HuH-7 (cell line): Measurements from ENCODE around the gene KLRF2.

Experiments
- DNase-seq: peaks from one replicate; pipeline ENCODE4 v3.0.0; 2011; ENCODE audit warnings: low spot score

Gene KLRF2

DNA sequence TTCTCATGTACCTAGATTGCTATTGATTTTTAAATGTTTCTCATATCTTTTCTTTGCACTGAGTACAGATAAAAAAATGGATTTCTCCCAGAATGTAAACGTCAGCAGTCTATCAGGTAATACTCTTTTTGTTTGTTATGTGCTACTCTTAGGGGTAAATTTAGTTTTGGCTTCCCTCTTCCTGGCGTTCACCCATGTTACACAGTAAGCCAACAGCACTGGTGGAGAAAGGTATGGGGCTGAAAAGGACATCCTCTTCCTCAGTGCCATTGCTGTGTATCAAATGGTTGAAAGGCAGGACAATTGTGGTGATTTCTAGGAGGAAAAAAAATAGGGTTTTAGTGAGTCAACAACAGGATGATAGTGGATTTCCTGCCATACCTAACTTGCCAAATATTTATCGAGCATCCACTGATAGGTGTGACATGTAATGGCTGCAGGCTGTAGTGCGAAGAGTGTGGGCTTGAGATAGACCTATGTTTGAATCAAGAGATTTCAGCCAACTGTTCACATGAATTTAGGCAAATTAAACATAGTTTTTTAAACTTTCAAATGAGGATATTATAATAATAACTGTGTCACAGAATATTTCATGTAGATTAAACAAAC lies 7.5 kb downstream of the KLRF2 start:
- no peak for DNase-seq

DNA sequence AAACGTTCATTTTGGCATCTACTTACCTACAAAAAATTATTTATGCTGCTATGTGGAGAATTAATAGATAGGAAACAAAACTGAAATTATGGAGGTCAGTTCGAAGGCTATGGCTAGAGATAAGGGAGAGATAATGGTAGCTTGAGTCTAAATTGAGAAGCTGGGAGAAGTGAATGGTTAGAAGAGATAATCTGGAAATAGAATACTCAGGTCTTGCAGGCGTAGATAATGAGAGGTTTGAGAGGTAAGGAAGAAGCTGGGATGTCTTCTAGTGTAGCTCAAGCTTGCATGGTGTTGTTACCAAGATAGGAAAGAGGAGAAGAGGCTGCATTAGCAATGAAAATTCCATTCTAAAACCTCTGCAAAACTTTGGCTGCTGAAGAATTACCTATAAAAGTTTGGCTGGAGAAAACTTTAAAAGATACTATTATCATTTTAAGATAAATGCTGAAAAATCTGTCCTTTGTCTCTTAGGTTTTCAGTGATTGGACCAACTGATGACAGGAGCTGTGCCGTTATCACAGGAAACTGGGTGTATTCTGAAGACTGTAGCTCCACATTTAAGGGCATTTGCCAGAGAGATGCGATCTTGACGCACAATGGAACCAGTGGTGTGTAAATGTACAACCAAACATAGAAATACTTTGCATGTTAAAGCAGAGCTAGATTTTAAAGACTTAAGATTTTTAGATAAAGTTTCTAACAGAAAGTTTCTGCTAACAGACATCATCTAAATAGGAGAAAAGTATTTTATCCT lies 14.1 kb downstream of the KLRF2 start:
- DNase-seq, result no peak

DNA sequence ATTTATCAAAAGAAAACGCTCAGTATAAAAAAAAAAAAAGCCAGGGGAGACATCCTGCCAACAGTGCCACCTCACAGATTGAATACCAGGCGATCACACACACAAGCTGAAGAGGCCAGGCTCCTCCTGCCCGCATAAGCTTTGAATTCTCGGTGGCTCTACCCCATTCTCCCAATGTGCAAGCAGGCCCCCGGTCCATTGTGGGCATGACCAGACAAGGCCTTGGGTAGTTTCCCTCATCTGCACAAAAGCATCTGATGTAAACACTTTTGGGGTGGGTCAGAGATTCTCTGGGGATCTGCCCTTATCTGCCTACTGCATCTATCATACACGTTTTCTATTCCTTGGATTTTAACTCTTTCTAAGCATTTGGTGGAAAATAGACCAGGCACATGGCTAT lies 16.2 kb downstream of the KLRF2 start:
- no peak for DNase-seq

DNA sequence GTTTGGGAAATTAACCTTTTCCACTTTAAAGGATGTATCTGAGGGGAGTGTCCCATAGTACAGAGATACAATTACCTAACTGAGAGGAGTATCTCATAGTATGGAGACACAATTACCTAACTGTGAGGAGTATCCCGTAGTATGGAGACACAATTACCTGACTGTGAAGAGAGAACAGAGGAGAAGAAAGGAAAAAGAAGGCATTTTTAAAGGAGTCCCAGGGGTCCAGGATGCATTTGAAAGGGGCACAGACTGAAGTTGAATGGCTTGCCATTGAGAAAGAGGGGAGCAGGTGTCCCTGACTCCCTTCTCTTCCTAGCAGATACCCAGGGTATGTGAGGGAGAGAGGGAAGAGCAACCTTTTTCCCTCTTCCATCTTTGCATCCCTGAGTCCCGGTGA lies 17.9 kb downstream of the KLRF2 start:
- no peak for DNase-seq

DNA sequence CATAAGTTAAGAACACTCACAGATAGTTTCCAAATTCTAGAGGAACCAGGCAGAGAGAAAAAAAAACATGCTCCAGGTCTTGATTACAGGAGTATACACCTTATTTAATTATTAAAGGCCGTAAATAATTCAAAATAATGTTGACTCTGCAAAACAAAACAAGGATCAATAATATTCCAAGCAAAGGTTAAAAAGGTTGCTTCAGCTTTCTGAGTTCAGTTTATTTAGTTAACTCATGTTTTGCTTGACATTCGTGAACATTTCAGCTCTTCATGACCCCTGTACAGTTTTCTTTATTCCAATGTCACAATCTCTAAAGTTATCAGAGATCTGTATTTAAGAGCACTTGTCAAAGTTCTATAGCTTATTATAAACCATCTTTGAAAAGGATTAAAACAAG lies 19.6 kb downstream of the KLRF2 start:
- DNase-seq, result no peak

DNA sequence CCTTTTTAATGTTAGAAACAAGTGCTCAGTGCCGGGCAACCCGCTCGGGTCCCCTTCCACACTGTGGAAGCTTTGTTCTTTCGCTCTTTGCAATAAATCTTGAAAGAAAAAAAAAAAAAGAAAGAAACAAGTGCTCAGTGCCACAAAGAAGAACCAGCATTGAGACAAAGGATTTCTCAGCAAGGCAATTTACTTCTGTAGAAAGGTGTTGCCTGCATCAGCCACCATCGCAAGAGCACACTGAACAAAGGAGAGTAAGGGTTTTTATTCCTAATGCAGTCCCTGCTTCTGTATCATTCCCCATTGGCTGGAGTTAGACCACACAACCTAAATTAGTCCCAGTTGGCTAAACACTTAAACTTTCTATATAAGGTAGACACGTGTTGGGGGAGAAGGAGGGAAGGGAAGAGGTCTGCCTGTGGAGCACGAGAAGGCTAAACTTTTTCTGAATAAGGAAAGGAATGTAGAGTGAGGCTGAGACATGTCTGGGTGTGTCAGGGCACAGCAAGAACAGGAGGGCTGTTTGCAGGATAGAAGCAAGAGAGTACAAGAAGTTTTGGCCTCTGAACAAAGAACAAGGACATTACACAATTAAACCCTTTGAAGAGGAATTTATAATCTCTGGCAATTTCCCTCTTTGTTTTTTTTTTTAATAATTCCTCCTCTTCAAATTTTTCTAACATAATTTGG lies 21.4 kb downstream of the KLRF2 start:
- no peak for DNase-seq

DNA sequence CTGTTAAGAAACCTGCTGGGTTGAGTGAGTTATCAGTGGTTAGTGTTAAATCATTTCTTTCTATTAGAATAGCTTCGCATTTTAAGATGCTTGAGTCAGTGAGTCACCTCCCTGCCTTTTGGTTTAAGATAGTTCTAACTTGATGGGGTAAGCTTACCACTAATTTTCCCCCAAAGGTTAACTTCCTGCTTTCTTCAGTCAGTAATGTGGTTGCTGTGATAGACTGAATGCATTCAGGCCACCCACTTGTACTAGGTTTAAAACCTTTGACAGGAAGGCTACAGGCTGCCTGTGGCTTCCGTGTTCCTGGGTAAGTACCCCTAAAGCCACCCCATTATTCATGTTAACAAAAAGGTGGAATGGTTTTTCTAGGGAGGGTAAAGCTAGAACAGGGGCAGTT lies 25.6 kb downstream of the KLRF2 start:
- no peak for DNase-seq

DNA sequence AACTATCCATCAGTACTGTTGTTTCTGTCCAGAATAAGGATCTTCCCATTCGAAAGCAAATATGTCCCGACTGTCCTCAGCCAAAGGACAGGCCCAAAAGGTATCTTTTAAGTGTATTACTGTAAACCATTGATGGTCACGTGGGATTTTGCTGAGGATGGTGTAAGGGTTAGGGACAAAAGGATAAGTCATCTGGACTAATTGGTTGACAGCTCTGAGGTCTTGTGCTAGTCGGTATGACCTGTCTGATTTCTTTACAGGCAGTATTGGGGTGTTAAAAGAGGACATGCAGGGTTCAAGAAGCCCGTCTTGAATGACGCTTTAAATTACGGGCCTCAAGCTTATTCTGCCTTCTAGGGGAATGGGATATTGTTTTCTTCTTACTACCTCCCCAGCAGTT lies 26.5 kb downstream of the KLRF2 start:
- no peak for DNase-seq

DNA sequence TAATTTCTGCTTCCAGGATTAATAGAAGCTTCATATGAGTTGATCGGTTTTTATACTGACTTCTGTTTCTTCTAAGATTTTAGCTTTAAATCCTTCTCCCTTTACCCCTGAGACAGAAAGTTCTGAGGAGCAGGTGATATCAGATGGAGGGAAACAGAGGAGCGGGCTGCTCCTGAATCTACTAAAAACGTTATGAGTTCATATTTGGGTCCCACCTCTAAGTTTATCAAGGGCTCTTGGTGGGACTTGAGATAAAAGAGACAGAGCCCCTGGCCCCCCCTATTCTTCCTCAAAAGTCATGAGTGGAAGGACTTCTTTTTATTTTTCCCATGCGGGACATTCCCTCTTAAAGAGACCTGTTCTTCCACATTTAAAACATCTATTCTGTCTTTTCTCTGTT lies 27.1 kb downstream of the KLRF2 start:
- DNase-seq, result no peak

DNA sequence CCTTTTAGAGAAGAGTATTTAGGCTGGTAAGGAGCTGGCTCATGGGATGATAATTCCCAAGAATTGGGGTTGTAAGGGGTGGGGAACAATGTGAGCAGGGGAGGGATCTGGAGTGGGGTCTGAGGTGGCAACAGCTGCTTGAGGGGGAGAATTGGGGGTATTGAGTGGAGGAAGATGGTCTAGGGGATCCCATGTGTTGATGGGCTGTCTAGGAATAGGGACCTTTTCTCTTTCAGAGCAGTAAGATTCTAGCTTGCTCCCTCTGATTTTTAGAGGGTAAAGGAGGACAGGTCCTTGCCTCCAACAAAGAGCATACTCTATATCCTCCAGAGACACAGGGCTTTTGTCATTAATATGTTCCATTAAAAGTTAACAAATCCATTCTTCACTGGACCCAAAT lies 28.4 kb downstream of the KLRF2 start:
- no peak for DNase-seq

DNA sequence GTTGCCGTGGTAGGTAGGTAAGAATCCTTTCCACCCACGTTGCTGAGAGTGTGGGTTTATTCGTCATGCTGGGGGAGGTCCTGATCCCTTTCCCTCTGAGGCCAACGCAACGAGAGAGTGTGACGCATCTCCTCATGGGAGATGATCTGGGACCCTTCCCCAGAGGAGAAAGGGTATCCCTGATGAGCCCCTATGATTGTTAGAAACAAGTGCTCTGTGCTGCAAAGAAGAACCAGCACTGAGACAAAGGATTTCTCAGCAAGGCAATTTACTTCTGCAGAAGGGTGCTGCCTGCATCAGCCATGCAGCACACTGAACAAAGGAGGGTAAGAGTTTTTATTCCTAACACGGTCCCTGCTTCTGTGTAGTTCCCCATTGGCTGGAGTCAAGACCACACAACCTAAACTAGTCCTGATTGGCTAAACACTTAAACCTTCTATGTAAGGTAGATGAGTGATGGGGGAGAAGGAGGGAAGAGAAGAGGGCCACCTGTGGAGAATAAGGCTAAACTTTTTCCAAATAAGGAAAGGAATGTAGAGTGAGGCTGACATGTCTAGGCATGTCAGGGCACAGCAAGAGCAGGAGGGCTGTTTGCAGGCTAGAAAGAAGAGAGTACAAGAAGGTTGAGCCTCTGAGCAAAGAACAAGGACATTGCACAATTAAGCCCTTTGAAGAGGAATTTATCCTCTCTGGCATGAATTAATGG lies 29.6 kb downstream of the KLRF2 start:
- DNase-seq, result no peak

DNA sequence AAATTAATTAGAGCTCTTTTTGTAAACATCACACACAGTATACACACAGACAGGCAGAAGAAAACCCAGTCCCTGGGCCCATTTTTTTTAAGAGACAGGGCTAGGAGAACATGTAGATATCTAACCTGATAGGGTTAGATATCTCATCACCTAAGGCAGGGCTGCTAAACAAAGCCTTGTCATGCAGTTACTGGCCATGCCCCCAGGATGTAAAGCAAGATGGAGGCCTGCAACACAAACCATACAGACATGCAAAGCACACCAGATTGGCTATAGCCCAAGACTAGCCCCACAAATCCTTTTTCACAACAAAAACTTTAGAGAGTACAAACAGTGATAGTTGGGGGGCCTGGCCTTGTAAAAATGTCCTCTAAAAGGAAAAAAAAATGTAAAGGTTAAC lies 30.4 kb downstream of the KLRF2 start:
- DNase-seq, result no peak

DNA sequence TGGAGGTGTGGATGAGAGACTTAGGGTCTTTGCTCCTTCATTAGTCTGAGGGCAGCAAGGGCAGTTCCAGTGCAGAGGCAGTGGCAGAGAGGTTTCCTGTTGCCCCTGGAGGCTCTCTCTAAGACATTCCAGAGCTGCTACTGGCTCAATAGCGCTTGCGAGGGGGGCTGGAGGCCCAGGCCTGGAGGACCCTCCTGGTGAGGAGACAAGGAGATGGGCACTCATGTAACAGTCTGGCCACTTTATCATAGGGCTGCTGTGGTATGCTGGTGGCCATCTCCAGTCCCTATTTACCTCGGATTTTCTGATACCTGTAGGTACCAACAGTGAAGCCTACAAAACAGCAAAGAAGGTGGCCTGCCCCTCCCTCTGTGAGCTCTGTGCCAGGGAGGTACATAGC lies 38.2 kb downstream of the KLRF2 start:
- DNase-seq, result no peak

DNA sequence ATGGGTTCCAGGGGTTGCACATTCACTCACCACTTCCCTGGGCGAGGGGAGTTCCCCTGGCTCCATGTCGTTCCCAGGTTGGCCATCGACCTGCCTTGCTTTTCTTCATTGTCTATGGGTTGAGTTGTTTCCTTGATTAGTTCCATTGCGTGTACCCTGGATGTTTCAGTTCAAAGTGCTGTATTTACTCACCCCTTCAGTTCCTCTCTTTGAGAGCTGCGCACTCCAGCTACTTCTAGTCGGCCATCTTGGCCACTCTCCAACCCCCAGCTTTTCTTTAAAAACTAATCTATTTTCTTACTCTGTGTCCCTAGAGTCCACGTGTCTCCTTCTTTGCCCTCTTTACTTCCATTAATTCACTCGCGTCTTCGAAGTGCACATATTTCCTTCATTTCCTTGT lies 39.2 kb downstream of the KLRF2 start:
- DNase-seq, result no peak

DNA sequence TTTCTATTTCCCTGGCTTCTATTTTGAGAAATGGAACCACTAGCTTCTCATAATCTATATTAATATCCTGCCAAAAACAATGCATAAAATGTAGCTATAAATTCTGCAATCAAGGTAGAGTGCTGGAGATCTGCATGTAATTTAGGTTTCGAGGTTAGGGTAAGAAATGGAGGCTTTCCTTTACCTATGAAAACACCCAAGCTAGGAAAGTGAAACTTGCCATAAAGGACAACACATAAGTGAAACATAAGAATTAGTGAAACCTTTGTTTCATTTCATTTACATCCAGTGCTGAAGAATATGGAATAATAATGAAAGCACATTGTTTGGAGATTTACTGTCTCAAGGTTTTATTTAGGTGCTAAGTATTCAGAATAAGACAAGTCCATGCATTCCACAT lies 41.1 kb downstream of the KLRF2 start:
- no peak for DNase-seq

DNA sequence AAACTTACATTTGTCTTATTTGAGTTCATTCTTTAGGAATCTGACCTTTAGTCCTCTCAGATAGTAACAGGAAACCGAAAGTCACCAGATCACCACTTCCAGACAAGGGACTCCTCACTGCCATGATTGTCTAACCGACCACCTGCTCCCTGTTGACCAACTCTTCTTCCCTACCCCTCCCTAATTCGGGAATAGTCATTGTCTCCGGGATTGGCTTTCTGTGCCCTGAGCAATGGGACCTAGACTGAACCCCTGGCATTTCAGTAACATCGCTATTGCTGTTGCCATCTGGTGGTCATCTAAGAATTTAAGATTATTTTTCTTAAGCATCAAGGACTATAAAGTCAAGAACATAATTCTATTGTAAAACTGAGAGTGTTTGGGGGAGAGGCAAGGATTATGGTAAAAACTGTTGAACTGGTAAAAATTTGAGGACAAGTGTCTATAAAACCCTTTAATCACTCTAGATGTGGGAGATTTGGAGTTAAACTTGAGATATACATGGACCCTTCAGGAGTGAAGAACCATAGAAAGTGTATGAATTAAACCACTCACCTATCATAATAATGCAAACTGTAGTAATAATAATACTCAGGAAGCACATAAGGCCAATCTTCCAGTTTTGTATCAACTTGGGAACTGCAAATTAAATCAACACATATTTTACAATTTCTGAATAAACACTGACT lies 44.6 kb downstream of the KLRF2 start:
- DNase-seq, result no peak

DNA sequence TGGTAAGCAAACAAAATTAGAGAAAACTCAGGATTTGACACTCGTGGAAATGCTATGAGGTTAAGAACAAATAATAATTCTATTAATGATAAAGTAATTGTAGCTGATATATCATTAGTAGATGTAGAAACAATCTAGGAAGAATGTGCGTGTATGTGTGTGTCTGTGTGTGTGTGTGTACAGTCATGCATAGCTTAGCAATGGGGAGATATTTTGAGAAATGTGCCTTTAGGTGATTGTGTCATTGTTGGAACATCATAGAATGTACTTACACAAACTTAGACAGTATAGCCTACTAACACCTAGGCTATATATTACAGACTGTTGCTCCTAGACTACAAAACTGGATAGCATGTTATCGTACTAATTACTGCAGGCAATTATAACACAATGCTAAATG lies 45.6 kb downstream of the KLRF2 start:
- no peak for DNase-seq

DNA sequence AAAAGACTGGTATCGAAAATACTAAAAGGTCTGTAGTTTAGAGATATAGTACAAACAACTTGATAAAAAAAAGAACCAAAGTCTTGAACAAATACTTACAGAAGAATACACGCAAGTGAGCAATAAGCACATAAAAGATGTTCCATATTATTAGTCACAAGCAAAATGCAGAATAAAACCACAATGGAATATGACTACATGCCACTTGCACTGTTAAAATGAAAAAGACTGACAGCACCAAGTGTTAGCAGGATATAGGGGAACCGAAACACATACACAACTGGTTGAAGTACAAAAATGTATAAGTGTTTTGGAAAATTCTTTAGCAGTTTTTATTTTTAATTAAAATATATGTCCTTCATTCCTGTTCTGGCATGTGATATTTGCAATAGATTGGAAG lies 47.3 kb downstream of the KLRF2 start:
- no peak for DNase-seq

DNA sequence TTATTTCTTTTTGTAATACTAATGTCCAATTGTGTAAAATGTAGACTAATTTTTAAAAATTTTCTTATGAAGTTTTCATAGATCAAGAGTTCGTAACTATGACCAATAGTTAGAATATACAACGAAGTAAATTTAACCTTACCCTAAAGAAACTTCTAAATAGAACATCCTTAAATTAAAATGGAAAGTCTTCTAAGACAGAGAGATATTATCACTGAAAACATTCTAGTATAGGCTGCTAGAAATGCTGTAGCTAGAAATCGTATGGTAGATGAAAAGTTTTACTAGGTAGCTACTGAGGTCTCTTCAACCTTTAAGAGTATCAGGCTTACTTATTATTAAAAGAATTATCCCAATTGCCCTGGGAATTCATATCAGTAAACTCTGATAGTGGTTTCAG lies 50.0 kb downstream of the KLRF2 start:
- DNase-seq, result no peak

DNA sequence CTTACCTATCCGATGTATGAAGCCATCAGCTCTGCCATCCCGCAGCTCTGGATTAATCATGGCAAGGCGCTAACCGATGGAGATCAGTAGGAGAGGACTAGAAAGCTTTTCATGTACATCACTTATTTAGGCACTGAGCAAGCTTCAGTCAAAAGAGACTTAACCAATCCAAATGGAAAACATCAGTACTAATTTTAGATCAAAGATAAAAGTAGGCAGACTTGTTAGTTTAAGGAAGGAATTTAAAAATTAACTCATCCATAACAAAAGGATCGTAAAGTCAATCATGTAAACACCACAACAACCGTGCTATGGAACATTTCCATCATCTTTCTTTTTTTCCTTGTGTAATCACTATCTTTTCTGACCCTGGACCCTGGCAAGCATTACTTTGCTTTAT lies 51.0 kb downstream of the KLRF2 start, which contains the start of gene CLEC2A:
TSS of gene CLEC2A (minus strand) at position 101 of the 400 bp plus-strand sequence. CDS start at position 60, 41 bp downstream.
- no peak for DNase-seq

DNA sequence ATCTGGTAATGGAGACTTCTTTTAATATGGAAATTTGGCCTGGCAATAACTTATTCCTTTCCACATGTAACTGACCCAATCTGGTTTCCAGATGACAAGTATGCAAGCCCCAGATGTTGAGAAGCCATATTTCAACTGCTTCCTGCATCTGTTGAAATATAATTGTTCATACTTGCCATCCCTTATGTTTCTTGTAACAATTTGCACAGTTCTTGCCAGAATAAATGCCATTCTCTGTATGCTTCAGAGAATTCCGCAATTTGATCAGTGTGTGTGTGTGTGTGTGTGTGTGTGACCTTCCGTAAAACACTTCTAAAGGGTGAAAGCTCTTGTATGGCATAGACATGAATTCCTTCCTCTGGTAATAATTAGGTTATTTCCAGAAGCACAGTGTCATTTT lies 52.7 kb downstream of the KLRF2 start:
- DNase-seq, result no peak

DNA sequence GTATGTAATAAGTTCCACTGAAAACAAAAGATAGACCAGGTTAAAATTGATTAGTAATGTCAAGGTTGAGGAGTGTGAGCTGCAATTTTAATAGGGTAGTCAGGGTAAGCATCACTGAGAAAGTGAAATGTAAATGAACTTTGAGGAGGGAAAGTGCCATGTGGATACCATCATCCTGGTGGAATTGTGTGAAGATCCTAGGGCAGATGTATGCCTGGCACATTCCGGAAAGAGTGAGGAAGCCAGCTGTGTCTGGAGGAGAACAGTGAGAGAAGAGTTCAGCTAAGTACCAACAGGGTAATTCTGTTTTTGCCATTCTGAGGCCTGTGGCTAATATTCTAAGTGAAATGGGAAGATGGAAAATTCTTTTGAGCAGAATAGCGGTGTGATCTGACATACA lies 53.7 kb downstream of the KLRF2 start:
- no peak for DNase-seq
